Ishikawa (cell line): ENCODE results near the gene LPP.

Experiments
- CEBPB ChIP-seq: IDR thresholded peaks from 2 replicates; pipeline ENCODE4 v1.6.1; 2012
- CREB1 ChIP-seq: IDR thresholded peaks from 2 replicates; pipeline ENCODE4 v1.6.1; 2012; ENCODE audit warnings: low read depth
- EGR1 ChIP-seq: IDR thresholded peaks from 2 replicates; pipeline ENCODE4 v1.6.1; 2012
- EP300 ChIP-seq: IDR thresholded peaks from 2 replicates; pipeline ENCODE4 v1.6.1; 2012; ENCODE audit warnings: borderline replicate concordance
- FOXM1 ChIP-seq: IDR thresholded peaks from 2 replicates; pipeline ENCODE4 v1.6.1; 2012; ENCODE audit warnings: low read depth, borderline replicate concordance
- MAX ChIP-seq: IDR thresholded peaks from 2 replicates; pipeline ENCODE4 v1.6.1; 2012
- NFIC ChIP-seq: IDR thresholded peaks from 2 replicates; pipeline ENCODE4 v1.6.1; 2012
- RAD21 ChIP-seq: IDR thresholded peaks from 2 replicates; pipeline ENCODE4 v1.6.1; 2012; ENCODE audit warnings: low read depth
- REST ChIP-seq: IDR thresholded peaks from 2 replicates; pipeline ENCODE4 v1.6.1; 2012; ENCODE audit warnings: low read depth, mild to moderate bottlenecking
- TAF1 ChIP-seq: IDR thresholded peaks from 2 replicates; pipeline ENCODE4 v1.6.1; 2012; ENCODE audit warnings: low read depth, mild to moderate bottlenecking
- TCF12 ChIP-seq: IDR thresholded peaks from 2 replicates; pipeline ENCODE4 v1.6.1; 2012; ENCODE audit warnings: low read depth
- TEAD4 ChIP-seq: IDR thresholded peaks from 2 replicates; pipeline ENCODE4 v1.6.1; 2012
- USF1 ChIP-seq: IDR thresholded peaks from 2 replicates; pipeline ENCODE4 v1.6.1; 2012
- YY1 ChIP-seq: IDR thresholded peaks from 2 replicates; pipeline ENCODE4 v1.6.1; 2012; ENCODE audit warnings: low read depth
- ZBTB7A ChIP-seq: IDR thresholded peaks from 2 replicates; pipeline ENCODE4 v1.6.1; 2012; ENCODE audit warnings: low read depth

LPP gene

GRCh38 chr3:188431553-188431952 lies 277.6 kb downstream of the LPP start:
- TF ChIP-seq TAF1 = no peak
- no peak for TF ChIP-seq EP300
- 0 out of 2 replicates have a peak, but pooled peaks have one; percentile 23 for TF ChIP-seq TEAD4

GRCh38 chr3:188432802-188433520 lies 279.0 kb downstream of the LPP start:
- TF ChIP-seq REST (no peak), EGR1 (no peak), MAX (no peak), YY1 (no peak), TAF1 (no peak), FOXM1 (no peak), EP300 (no peak), RAD21 (no peak), USF1 (no peak), TCF12 (no peak), CREB1 (no peak), TEAD4 (no peak), CEBPB (no peak), NFIC (no peak)

- TF ChIP-seq MAX = no peak
- no peak for TF ChIP-seq TAF1
- TF ChIP-seq EP300 = no peak
- no peak for TF ChIP-seq YY1
- no peak for TF ChIP-seq EGR1
- no peak for TF ChIP-seq CREB1
- TF ChIP-seq NFIC = no peak
- TF ChIP-seq FOXM1 = no peak
- no peak for TF ChIP-seq RAD21
- no peak for TF ChIP-seq CEBPB
- TF ChIP-seq REST = no peak
- TF ChIP-seq USF1 = no peak
- no peak for TF ChIP-seq TEAD4
- TF ChIP-seq ZBTB7A = no peak
- TF ChIP-seq TCF12 = no peak
Observed at GRCh38 chr3:188433521-188434150, 279.7 kb downstream of the LPP start.

GRCh38 chr3:188434594-188434993 lies 280.6 kb downstream of the LPP start:
- TF ChIP-seq TEAD4 (no peak), CEBPB (no peak), TCF12 (no peak), ZBTB7A (no peak), YY1 (no peak), EP300 (no peak), TAF1 (no peak), RAD21 (no peak), CREB1 (no peak), REST (no peak)
